ENCODE data around the gene RHBDL3.

DNA sequence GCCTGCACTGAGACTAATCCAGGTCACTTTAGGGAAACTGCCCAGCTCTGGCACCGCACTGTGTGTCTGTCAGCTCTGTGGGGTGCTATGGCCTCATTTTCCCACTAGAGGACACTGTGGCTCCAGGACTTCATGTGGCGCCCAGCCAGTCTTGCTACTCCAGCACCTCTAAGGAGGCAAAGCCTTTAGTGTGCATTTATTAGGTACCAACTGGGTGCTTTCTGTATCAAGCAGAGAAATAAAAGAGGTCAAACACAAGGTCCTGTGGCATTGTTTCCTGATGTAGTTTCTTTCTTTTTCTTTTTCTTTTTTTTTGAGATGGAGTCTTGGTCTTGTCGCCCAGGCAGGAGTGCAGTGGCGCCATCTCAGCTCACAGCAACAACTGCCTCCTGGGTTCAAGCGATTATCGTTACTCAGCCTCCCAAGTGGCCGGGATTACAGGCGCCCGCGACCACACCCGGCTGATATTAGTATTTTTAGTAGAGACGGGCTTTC lies 12.5 kb upstream of the RHBDL3 start:
- TF ChIP-seq POLR2A (IDR thresholded peaks at IDR 0.05) (no peak), EP300 (IDR thresholded peaks at IDR 0.05) (no peak)
